Nephron (organoid): Measurements from ENCODE around the gene RAB3GAP2.

Experiments
- H3K27ac Mint-ChIP-seq, 3 experiments: 2 replicates each; pipeline ENCODE4 v1.8.0; 2020; ENCODE audit warnings: mixed read lengths in 3 of 3, mild to moderate bottlenecking in 2 of 3, moderate library complexity in 1 of 3
- H3K27me3 Mint-ChIP-seq: 2 replicates; pipeline ENCODE4 v1.8.0; 2021; ENCODE audit warnings: low read depth, mild to moderate bottlenecking, moderate library complexity, mixed read lengths
- H3K36me3 Mint-ChIP-seq: 2 replicates; pipeline ENCODE4 v1.8.0; 2020; ENCODE audit warnings: low read depth, mixed read lengths
- H3K4me1 Mint-ChIP-seq: 2 replicates; pipeline ENCODE4 v1.8.0; 2020; ENCODE audit warnings: mixed read lengths
- H3K4me3 Mint-ChIP-seq, 3 experiments: 2 replicates each; pipeline ENCODE4 v1.8.0; 2020; ENCODE audit warnings: mild to moderate bottlenecking in 3 of 3, mixed read lengths in 3 of 3, moderate library complexity in 2 of 3
- H3K9me3 Mint-ChIP-seq: 2 replicates; pipeline ENCODE4 v1.8.0; 2020; ENCODE audit warnings: mixed read lengths
- CTCF ChIP-seq, 3 experiments: fragments of 200-600 bp; sonication (generic); IDR thresholded peaks; one replicate each; pipeline ENCODE4 v1.5.0; 2021; ENCODE audit warnings: antibody characterized with exemption in 3 of 3; ENCODE audit not compliant: unreplicated experiment in 3 of 3

The RAB3GAP2 gene, protein sequence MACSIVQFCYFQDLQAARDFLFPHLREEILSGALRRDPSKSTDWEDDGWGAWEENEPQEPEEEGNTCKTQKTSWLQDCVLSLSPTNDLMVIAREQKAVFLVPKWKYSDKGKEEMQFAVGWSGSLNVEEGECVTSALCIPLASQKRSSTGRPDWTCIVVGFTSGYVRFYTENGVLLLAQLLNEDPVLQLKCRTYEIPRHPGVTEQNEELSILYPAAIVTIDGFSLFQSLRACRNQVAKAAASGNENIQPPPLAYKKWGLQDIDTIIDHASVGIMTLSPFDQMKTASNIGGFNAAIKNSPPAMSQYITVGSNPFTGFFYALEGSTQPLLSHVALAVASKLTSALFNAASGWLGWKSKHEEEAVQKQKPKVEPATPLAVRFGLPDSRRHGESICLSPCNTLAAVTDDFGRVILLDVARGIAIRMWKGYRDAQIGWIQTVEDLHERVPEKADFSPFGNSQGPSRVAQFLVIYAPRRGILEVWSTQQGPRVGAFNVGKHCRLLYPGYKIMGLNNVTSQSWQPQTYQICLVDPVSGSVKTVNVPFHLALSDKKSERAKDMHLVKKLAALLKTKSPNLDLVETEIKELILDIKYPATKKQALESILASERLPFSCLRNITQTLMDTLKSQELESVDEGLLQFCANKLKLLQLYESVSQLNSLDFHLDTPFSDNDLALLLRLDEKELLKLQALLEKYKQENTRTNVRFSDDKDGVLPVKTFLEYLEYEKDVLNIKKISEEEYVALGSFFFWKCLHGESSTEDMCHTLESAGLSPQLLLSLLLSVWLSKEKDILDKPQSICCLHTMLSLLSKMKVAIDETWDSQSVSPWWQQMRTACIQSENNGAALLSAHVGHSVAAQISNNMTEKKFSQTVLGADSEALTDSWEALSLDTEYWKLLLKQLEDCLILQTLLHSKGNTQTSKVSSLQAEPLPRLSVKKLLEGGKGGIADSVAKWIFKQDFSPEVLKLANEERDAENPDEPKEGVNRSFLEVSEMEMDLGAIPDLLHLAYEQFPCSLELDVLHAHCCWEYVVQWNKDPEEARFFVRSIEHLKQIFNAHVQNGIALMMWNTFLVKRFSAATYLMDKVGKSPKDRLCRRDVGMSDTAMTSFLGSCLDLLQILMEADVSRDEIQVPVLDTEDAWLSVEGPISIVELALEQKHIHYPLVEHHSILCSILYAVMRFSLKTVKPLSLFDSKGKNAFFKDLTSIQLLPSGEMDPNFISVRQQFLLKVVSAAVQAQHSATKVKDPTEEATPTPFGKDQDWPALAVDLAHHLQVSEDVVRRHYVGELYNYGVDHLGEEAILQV (N-terminal part only)

GRCh38 chr1:220272047-220272840 is at the start of gene RAB3GAP2:
Gene RAB3GAP2 (minus strand): TSS chr1:220272453. CDS start chr1:220272337, 116 bp downstream.
- Mint-ChIP-seq H3K27me3 (no peaks in the 10 kb centered on the region), H3K27ac (no peak within 1 kb of the TSS), H3K4me3 (no peak within 1 kb of the TSS), H3K9me3 (peaks cover 5% of the 10 kb centered on the region), H3K36me3 (peaks cover 18% of the 10 kb centered on the region), H3K4me1 (peaks cover 9% of the 10 kb centered on the region)
- no peak for TF ChIP-seq CTCF (IDR thresholded peaks at IDR 0.05; ENCODE audit: unreplicated experiment in 3 of 3)

DNA sequence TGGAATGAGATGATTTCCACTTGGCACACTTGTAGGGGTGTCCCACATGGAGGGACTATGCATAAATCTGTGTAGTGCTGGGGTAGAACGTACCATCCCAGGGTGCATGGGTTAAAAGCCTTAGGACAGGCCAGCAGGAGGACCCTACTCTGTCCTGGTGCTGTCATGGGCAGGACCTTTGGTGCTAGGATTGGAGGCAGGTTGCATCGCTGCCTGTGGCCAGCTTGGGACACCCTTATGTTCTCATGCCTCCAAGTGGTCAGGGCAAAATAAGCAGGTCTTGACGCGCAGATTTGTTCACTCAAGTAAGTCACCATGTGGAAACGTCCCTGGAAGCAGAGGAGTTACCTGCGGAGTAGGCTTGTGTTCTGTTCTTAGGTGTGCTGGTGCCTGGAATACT is 49.5 kb upstream of the RAB3GAP2 start:
- Mint-ChIP-seq H3K27me3 (peaks cover 4% of the 10 kb centered on the region), H3K4me1 (peaks cover 9% of the 10 kb centered on the region), H3K4me3 (no peak overlapping the region), H3K36me3 (no peaks in the 10 kb centered on the region), H3K27ac (no peak overlapping the region), H3K9me3 (no peaks in the 10 kb centered on the region)
- TF ChIP-seq CTCF (IDR thresholded peaks at IDR 0.05; ENCODE audit: unreplicated experiment in 3 of 3): no peak

- no peak overlapping the region for H3K4me3 Mint-ChIP-seq
- no peaks in the 10 kb centered on the region for H3K36me3 Mint-ChIP-seq
- peaks cover 4% of the 10 kb centered on the region for H3K27me3 Mint-ChIP-seq
- no peak overlapping the region for H3K27ac Mint-ChIP-seq
- no peaks in the 10 kb centered on the region for H3K9me3 Mint-ChIP-seq
- H3K4me1 Mint-ChIP-seq: no peaks in the 10 kb centered on the region
- no peak for TF ChIP-seq CTCF (IDR thresholded peaks at IDR 0.05; ENCODE audit: unreplicated experiment in 3 of 3)
These were observed 48.5 kb upstream of the RAB3GAP2 start for GRCh38 chr1:220320709-220321108.

GRCh38 chr1:220318673-220319072 is 46.4 kb upstream of the RAB3GAP2 start:
- no peaks in the 10 kb centered on the region for H3K9me3 Mint-ChIP-seq
- no peak for TF ChIP-seq CTCF (IDR thresholded peaks at IDR 0.05; ENCODE audit: unreplicated experiment in 3 of 3)
- no peaks in the 10 kb centered on the region for H3K4me1 Mint-ChIP-seq
- peaks cover 4% of the 10 kb centered on the region for H3K27me3 Mint-ChIP-seq
- no peak overlapping the region for H3K27ac Mint-ChIP-seq
- no peaks in the 10 kb centered on the region for H3K36me3 Mint-ChIP-seq
- H3K4me3 Mint-ChIP-seq: no peak overlapping the region

DNA sequence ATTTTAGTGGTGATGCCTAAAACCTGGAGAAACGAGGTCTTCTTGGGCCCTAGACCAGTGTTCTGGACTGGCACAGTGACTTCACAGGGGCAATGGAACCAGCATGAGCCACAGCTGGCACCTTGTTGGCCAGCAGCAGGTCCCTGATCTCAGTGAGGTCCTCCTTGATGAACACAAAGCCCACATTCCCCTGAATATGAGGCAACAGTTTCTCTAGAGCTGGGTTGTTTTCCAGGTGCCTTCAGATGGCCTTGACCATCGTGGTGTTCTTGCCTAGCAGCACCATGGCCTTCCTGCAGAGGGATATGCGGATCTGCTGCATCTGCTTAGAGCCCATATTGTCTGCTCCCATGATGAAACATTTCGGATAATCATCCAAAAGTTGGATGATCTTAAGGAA is 44.9 kb upstream of the RAB3GAP2 start:
- no peaks in the 10 kb centered on the region for H3K4me1 Mint-ChIP-seq
- no peaks in the 10 kb centered on the region for H3K9me3 Mint-ChIP-seq
- H3K27ac Mint-ChIP-seq: no peak overlapping the region
- TF ChIP-seq CTCF (IDR thresholded peaks at IDR 0.05; ENCODE audit: unreplicated experiment in 3 of 3): no peak
- H3K27me3 Mint-ChIP-seq: peaks cover 4% of the 10 kb centered on the region
- H3K4me3 Mint-ChIP-seq: no peak overlapping the region
- H3K36me3 Mint-ChIP-seq: no peaks in the 10 kb centered on the region
